Mucosa of stomach (tissue), 1 donor: ENCODE data around the gene NKIRAS1.

Experiments used
- H3K27me3 ChIP-seq: one replicate; pipeline ENCODE4 v1.7.0; 2013; ENCODE audit warnings: mild to moderate bottlenecking, low read length; ENCODE audit not compliant: control insufficient read depth, insufficient read depth
- H3K36me3 ChIP-seq: one replicate; pipeline ENCODE4 v1.7.0; 2013; ENCODE audit warnings: low read length; ENCODE audit not compliant: control insufficient read depth, insufficient read depth
- H3K4me1 ChIP-seq: one replicate; pipeline ENCODE4 v1.7.0; 2013; ENCODE audit warnings: mild to moderate bottlenecking, low read length; ENCODE audit not compliant: control insufficient read depth, insufficient read depth
- H3K4me3 ChIP-seq: one replicate; pipeline ENCODE4 v1.7.0; 2013; ENCODE audit warnings: low read length
- H3K9ac ChIP-seq: one replicate; pipeline ENCODE4 v1.7.0; 2013; ENCODE audit warnings: mild to moderate bottlenecking, low read length, moderate library complexity
- H3K9me3 ChIP-seq: one replicate; pipeline ENCODE4 v1.7.0; 2013; ENCODE audit warnings: mild to moderate bottlenecking, low read length, moderate library complexity; ENCODE audit not compliant: control insufficient read depth
- donor health status: Pancreatic carcinoma.

NKIRAS1 gene

DNA sequence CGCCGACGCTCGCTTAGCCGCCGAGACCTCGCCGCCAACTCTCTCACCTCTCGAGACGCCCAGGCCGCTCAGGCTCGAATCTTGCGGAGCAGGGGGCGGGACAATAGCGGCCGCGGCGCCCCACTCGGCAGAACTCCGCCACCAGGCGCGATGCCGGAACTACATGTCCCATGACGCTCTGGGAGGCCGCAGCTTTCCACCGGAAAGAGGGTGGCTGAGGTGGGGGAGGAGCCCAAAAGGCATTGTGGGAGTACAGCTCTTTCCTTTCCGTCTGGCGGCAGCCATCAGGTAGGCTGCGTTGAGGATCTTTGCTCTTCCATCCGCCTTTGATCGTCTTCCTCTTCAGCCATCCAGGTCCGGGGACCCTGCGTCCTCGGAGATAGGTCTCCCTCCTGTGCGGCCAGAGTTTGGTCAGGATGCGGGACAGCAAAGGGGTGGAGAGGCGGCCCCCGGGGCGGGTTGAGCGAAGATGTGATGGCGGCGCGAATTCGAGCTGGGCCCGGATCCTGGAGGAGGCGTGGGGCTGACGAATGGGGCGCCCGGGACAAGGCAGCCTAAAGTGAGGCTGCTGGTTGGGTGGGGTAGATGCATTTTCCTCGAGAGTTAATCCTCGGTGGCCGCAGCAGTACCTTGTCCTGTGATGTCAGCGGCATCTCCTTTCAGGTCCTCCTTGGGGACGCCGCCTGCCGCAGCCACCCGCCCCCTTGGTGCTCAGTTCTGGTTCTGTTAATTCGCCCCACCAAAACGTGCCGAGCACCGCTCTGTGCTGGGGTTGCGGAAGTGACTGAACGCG lies at the start of gene NKIRAS1, which contains the start of gene RPL15:
NKIRAS1 (minus strand) TSS at position 105 of the 793 bp plus-strand sequence. CDS start 6,086 bp downstream, outside the sequence.
RPL15 (plus strand) TSS at position 247 of the 793 bp plus-strand sequence. CDS start 728 bp downstream, outside the sequence.
- peak within 1 kb of the TSS; percentile 91 for H3K9ac ChIP-seq
- H3K4me3 ChIP-seq = peak within 1 kb of the TSS; percentile 87
- peaks cover 17% of the 10 kb centered on the region for H3K4me1 ChIP-seq
- no peaks in the 10 kb centered on the region for H3K9me3 ChIP-seq
- peaks cover 6% of the 10 kb centered on the region for H3K36me3 ChIP-seq
- no peaks in the 10 kb centered on the region for H3K27me3 ChIP-seq

GRCh38 chr3:23966328-23966727 lies 49.5 kb upstream of the NKIRAS1 start:
- Histone ChIP-seq H3K27me3 (no peaks in the 10 kb centered on the region), H3K9me3 (no peaks in the 10 kb centered on the region), H3K36me3 (peaks cover 5% of the 10 kb centered on the region), H3K9ac (no peak overlapping the region), H3K4me3 (no peak overlapping the region), H3K4me1 (no peaks in the 10 kb centered on the region)

DNA sequence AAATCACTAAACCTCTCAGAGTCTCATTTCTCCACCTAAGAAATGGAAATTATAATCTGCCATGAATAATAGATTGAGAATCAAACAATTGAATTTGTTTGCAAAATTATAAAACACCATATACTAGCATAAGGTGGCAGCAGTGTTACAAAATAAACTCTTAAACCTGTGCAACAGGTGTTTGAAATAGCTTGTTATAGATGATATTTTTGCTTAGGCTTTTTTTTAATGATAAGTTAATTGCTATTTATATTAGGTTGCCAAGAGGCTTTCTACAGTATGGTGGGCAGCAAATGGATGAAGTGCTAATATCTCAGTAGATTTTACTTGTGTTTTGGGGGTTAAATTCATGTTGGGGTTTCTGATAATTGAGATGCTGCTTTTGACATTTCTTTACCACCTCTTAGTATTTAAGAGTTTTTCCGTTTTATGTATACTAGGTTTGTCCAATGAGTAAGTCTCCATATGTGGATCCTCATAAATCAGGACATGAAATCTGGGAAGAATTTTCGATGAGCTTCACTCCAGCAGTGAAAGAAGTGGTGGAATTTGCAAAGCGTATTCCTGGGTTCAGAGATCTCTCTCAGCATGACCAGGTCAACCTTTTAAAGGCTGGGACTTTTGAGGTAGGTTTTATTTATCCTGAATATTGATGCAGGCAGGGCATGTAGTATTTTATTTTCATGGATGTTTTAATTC lies 47.9 kb upstream of the NKIRAS1 start:
- Histone ChIP-seq H3K36me3 (peaks cover 5% of the 10 kb centered on the region), H3K9me3 (no peaks in the 10 kb centered on the region), H3K27me3 (no peaks in the 10 kb centered on the region), H3K9ac (no peak overlapping the region), H3K4me1 (peaks cover 13% of the 10 kb centered on the region), H3K4me3 (no peak overlapping the region)

DNA sequence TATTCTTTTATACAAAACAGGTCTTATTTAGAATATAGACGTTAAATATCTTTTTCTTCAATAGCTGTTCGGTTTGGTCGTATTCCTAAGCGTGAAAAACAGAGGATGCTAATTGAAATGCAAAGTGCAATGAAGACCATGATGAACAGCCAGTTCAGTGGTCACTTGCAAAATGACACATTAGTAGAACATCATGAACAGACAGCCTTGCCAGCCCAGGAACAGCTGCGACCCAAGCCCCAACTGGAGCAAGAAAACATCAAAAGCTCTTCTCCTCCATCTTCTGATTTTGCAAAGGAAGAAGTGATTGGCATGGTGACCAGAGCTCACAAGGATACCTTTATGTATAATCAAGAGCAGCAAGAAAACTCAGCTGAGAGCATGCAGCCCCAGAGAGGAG lies 45.1 kb upstream of the NKIRAS1 start:
- H3K9ac ChIP-seq = no peak overlapping the region
- H3K4me1 ChIP-seq = peaks cover 27% of the 10 kb centered on the region

DNA sequence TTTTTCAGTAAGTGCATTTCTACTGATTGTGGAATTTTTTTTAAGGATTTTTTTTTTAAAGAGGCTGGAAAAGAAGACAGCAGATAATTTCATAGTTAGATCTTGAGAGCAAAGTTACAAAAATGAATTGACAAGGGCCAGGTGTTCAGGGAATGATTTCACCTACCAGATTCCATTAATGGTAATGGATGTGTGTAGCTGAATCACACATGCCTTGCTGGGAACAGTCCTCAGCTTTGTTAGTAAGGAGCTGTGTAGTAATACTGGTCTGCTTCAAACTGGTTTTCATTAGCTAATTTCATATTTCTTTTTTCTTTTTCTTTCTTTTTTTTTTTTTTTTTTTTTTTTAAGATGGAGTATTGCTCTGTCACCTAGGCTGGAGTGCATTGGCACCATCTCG lies 44.3 kb upstream of the NKIRAS1 start:
- Histone ChIP-seq H3K9ac (no peak overlapping the region), H3K36me3 (no peaks in the 10 kb centered on the region), H3K4me3 (no peak overlapping the region), H3K27me3 (no peaks in the 10 kb centered on the region), H3K9me3 (no peaks in the 10 kb centered on the region), H3K4me1 (peaks cover 27% of the 10 kb centered on the region)

More for the DNA sequence above, 45.1 kb upstream of the NKIRAS1 start:
- H3K4me3 ChIP-seq = no peak overlapping the region
- H3K27me3 ChIP-seq = no peaks in the 10 kb centered on the region
- H3K9me3 ChIP-seq = no peaks in the 10 kb centered on the region
- no peaks in the 10 kb centered on the region for H3K36me3 ChIP-seq

DNA sequence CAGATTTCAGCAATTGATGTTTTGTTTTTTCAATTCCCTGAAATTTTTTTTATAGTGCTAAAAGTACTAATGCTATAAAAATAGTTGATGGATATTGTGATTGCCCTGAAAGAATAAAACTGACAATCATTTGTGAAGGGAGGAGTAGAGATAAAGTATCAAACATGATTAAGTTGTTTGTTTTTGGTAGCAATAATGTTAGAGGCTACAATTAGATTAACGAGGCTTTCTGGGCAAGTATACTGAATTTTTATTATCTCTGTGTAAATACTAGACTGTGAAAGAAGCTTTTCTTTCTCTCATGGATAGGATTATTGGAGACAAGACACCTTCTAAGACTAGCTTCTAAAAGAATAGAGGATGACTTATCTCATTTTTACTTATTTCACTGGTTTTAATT lies 43.9 kb upstream of the NKIRAS1 start:
- Histone ChIP-seq H3K27me3 (no peaks in the 10 kb centered on the region), H3K36me3 (no peaks in the 10 kb centered on the region), H3K4me3 (no peak overlapping the region), H3K4me1 (peaks cover 27% of the 10 kb centered on the region), H3K9ac (no peak overlapping the region), H3K9me3 (no peaks in the 10 kb centered on the region)

DNA sequence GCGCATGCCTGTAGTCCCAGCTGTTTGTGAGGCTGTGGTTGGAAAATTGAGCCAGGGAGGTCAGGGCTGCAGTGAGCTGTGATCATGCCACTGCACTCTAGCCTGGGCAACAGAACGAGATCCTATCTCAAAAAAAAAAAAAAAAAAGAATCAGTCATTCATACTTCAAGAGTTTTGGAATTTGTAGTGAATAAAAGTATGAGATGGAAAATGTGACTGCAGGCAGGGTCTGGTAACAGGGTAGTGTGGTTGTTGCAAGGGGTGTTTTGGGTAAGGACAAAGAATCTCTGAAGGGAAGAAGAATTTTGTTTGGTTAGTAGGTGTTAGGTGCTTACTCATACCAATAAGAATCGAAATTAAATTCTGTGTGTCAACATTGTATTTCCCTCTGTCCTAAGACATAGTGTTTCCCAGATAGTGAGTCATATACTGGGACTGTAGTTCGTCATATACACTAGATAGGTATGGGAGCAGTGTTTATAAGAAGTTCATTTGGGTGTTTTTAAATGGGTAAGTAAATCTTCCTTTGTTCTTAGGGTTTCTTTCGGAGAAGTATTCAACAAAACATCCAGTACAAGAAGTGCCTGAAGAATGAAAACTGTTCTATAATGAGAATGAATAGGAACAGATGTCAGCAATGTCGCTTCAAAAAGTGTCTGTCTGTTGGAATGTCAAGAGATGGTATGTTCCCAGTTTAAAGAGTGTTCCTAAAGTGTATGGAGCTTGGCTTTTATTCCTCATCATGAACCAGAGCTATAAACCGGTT lies 42.5 kb upstream of the NKIRAS1 start:
- Histone ChIP-seq H3K27me3 (no peaks in the 10 kb centered on the region), H3K9me3 (no peaks in the 10 kb centered on the region), H3K4me1 (peaks cover 40% of the 10 kb centered on the region), H3K36me3 (no peaks in the 10 kb centered on the region), H3K4me3 (no peak overlapping the region), H3K9ac (no peak overlapping the region)

DNA sequence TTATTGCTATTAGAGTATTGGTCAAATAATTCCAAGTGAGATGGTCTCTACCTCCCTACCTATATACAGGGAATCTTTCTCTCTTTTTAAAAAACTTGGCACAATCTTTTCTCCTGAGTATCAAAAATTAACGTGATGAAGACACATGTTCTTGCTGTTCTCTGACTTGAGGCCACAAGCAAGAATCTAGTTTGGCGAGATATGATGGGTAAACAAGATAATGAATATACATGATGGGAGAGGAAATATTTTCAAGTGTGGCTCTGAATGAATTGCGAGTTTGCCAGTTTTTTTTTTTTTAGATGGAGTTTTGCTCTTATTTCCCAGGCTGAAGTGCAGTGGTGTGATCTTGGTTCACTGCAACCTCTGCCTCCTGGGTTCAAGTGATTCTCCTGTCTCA lies 39.9 kb upstream of the NKIRAS1 start:
- Histone ChIP-seq H3K27me3 (no peaks in the 10 kb centered on the region), H3K9ac (no peak overlapping the region), H3K9me3 (no peaks in the 10 kb centered on the region), H3K36me3 (no peaks in the 10 kb centered on the region), H3K4me1 (peaks cover 48% of the 10 kb centered on the region), H3K4me3 (no peak overlapping the region)

GRCh38 chr3:23954144-23954543 lies 37.4 kb upstream of the NKIRAS1 start:
- H3K4me1 ChIP-seq = peaks cover 55% of the 10 kb centered on the region

GRCh38 chr3:23953523-23953922 lies 36.7 kb upstream of the NKIRAS1 start:
- Histone ChIP-seq H3K27me3 (no peaks in the 10 kb centered on the region), H3K4me3 (no peak overlapping the region), H3K4me1 (peaks cover 57% of the 10 kb centered on the region), H3K9ac (no peak overlapping the region), H3K9me3 (no peaks in the 10 kb centered on the region), H3K36me3 (no peaks in the 10 kb centered on the region)

More at GRCh38 chr3:23954144-23954543, 37.4 kb upstream of the NKIRAS1 start:
- H3K27me3 ChIP-seq = no peaks in the 10 kb centered on the region
- no peaks in the 10 kb centered on the region for H3K9me3 ChIP-seq
- no peak overlapping the region for H3K9ac ChIP-seq
- no peaks in the 10 kb centered on the region for H3K36me3 ChIP-seq
- H3K4me3 ChIP-seq = no peak overlapping the region

- H3K4me3 ChIP-seq = no peak overlapping the region
- H3K9me3 ChIP-seq = no peaks in the 10 kb centered on the region
- H3K36me3 ChIP-seq = no peaks in the 10 kb centered on the region
- H3K4me1 ChIP-seq = peaks cover 58% of the 10 kb centered on the region
- no peaks in the 10 kb centered on the region for H3K27me3 ChIP-seq
- H3K9ac ChIP-seq = no peak overlapping the region
Observed at GRCh38 chr3:23952646-23953045, 35.9 kb upstream of the NKIRAS1 start.

DNA sequence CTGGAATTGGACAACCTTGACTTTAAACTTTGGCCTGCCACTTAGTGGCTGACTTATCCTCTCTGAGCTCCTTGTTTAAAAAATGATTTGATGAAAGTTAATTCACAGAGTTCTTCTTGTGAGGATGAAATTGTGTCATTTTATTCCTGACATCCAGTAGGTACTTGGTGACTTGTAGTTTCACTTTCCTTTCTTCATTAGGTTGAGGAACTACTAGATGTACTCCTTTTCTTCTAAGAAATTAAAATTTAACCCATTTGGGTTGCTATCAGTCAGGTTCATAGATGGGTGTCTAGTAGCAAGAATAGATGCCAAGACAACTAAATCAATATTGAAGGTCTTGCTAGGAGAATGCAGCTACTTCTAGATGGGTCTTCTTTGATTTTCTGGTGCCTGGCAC lies 33.5 kb upstream of the NKIRAS1 start:
- Histone ChIP-seq H3K9ac (no peak overlapping the region), H3K4me3 (no peak overlapping the region), H3K36me3 (no peaks in the 10 kb centered on the region)

More for the DNA sequence above, 33.5 kb upstream of the NKIRAS1 start:
- Histone ChIP-seq H3K4me1 (peaks cover 62% of the 10 kb centered on the region), H3K9me3 (no peaks in the 10 kb centered on the region), H3K27me3 (no peaks in the 10 kb centered on the region)
